ENCODE data around the gene FGF14.

DNA sequence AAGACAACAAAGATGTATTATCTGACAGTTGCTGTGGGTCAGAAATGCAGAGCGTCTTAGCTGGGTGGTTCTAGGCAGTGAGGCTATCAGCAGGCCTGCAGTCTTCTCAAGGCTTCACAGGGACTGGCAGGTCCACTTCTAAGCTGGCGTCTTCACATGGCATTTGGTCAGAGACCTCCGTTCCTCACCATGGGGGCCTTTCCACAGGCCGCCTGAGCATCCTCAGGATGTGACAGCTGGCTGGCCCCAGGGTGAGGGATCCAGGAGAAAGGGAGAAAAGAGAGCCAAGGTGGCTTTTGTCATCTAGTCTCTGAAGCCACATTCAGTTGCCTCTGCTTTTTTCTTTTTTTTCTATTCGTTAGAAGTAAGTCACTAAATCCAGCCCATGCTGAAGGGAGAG lies 50.3 kb downstream of the FGF14 start:
- no peak for TF ChIP-seq YY1 (IDR thresholded peaks at IDR 0.05; ENCODE audit: insufficient read depth, insufficient read length)
- TF ChIP-seq SUZ12 (IDR thresholded peaks at IDR 0.05; ENCODE audit: extremely low read depth, insufficient read depth, insufficient read length) = no peak
- TF ChIP-seq ZNF274 (IDR thresholded peaks at IDR 0.05; ENCODE audit: low read depth, low read length) = no peak
